OCI-LY1 (cell line): ENCODE measurements around the gene NRDC.

Experiments used
- H2AFZ ChIP-seq: fragments of 200-600 bp; sonication (generic), shearing (Covaris generic); 2 replicates; pipeline ENCODE4 v1.6.0; 2014; ENCODE audit warnings: antibody characterized with exemption, mild to moderate bottlenecking, low read length
- H3F3A ChIP-seq: fragments of 200-600 bp; sonication (generic), shearing (Covaris generic); 2 replicates; pipeline ENCODE4 v1.6.0; 2014; ENCODE audit warnings: mild to moderate bottlenecking, antibody characterized with exemption, low read length, moderate library complexity; ENCODE audit not compliant: insufficient read depth
- H3K27ac ChIP-seq: fragments of 200-600 bp; sonication (generic); 2 replicates; pipeline ENCODE4 v1.5.1; 2014; ENCODE audit warnings: low read length, mixed run types, mild to moderate bottlenecking, low read depth; ENCODE audit not compliant: poor library complexity, severe bottlenecking
- H3K27me3 ChIP-seq: fragments of 200-600 bp; sonication (generic); 2 replicates; pipeline ENCODE4 v1.6.0; 2014; ENCODE audit warnings: antibody characterized with exemption, mild to moderate bottlenecking, low read length, moderate library complexity; ENCODE audit not compliant: insufficient read depth
- H3K36me3 ChIP-seq: fragments of 200-600 bp; sonication (generic); 2 replicates; pipeline ENCODE4 v1.6.1; 2014; ENCODE audit warnings: mild to moderate bottlenecking, antibody characterized with exemption, low read length, moderate library complexity, mixed read lengths; ENCODE audit not compliant: insufficient read depth
- H3K4me1 ChIP-seq: fragments of 200-600 bp; sonication (generic); 2 replicates; pipeline ENCODE4 v1.5.1; 2014; ENCODE audit warnings: mild to moderate bottlenecking, low read length, moderate library complexity; ENCODE audit not compliant: insufficient read depth, severe bottlenecking
- H3K4me2 ChIP-seq: fragments of 200-600 bp; sonication (generic), shearing (Covaris generic); 2 replicates; pipeline ENCODE4 v1.6.1; 2014; ENCODE audit warnings: low read length
- H3K4me3 ChIP-seq: fragments of 200-600 bp; sonication (generic); 2 replicates; pipeline ENCODE4 v1.5.1; 2014; ENCODE audit warnings: low read length, low read depth, mild to moderate bottlenecking, mixed read lengths; ENCODE audit not compliant: poor library complexity, severe bottlenecking
- H3K79me2 ChIP-seq: fragments of 200-600 bp; shearing (Covaris generic); 2 replicates; pipeline ENCODE4 v1.6.1; 2016; ENCODE audit warnings: mixed run types, low read length, mixed read lengths; ENCODE audit not compliant: insufficient read depth
- H3K9ac ChIP-seq: fragments of 200-600 bp; sonication (generic), shearing (Covaris generic); 2 replicates; pipeline ENCODE4 v1.6.1; 2014; ENCODE audit warnings: mild to moderate bottlenecking, low read length, mixed read lengths
- H3K9me2 ChIP-seq: fragments of 200-600 bp; sonication (generic), shearing (Covaris generic); 2 replicates; pipeline ENCODE4 v1.6.1; 2014; ENCODE audit warnings: low read depth, mild to moderate bottlenecking, low read length, mixed read lengths
- H3K9me3 ChIP-seq: fragments of 200-600 bp; shearing (Covaris generic); 2 replicates; pipeline ENCODE4 v1.6.1; 2014; ENCODE audit warnings: low read length, mixed read lengths
- H4K20me1 ChIP-seq: fragments of 200-600 bp; sonication (generic), shearing (Covaris generic); 2 replicates; pipeline ENCODE4 v1.6.0; 2016; ENCODE audit warnings: mild to moderate bottlenecking, low read length; ENCODE audit not compliant: insufficient read depth
- EZH2 ChIP-seq: fragments of 200-600 bp; sonication (generic), shearing (Covaris generic); IDR thresholded peaks from 2 replicates; pipeline ENCODE4 v1.8.0; 2017; ENCODE audit warnings: borderline replicate concordance, mixed run types, mild to moderate bottlenecking, antibody characterized with exemption, low read length, moderate library complexity, mixed read lengths
- TF ChIP-seq, protein P1 (sequence below): fragments of 200-600 bp; sonication (generic), shearing (Covaris generic); IDR thresholded peaks from 2 replicates; pipeline ENCODE4 v1.5.1; 2017; ENCODE audit warnings: mild to moderate bottlenecking, antibody characterized with exemption, low read length, moderate library complexity, mixed read lengths

Gene NRDC

GRCh38 chr1:51842261-51842660 lies 36.3 kb downstream of the NRDC start:
- H3K4me3 ChIP-seq, result no peak overlapping the region
- H3K36me3 ChIP-seq, result peaks cover 41% of the 10 kb centered on the region
- H3K27ac ChIP-seq, result no peak overlapping the region
- no peaks in the 10 kb centered on the region for H3K4me1 ChIP-seq
- H3K9me3 ChIP-seq, result no peaks in the 10 kb centered on the region
- TF ChIP-seq, protein P1, sequence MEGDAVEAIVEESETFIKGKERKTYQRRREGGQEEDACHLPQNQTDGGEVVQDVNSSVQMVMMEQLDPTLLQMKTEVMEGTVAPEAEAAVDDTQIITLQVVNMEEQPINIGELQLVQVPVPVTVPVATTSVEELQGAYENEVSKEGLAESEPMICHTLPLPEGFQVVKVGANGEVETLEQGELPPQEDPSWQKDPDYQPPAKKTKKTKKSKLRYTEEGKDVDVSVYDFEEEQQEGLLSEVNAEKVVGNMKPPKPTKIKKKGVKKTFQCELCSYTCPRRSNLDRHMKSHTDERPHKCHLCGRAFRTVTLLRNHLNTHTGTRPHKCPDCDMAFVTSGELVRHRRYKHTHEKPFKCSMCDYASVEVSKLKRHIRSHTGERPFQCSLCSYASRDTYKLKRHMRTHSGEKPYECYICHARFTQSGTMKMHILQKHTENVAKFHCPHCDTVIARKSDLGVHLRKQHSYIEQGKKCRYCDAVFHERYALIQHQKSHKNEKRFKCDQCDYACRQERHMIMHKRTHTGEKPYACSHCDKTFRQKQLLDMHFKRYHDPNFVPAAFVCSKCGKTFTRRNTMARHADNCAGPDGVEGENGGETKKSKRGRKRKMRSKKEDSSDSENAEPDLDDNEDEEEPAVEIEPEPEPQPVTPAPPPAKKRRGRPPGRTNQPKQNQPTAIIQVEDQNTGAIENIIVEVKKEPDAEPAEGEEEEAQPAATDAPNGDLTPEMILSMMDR, result no peak
- TF ChIP-seq EZH2, result no peak
- no peak overlapping the region for H3K9ac ChIP-seq
- no peaks in the 10 kb centered on the region for H3K27me3 ChIP-seq
- H3F3A ChIP-seq, result peaks cover 3% of the 10 kb centered on the region; the same call in 1 of the 2 replicates
- no peak overlapping the region for H2AFZ ChIP-seq
- H4K20me1 ChIP-seq, result no peaks in the 10 kb centered on the region
- no peaks in the 10 kb centered on the region for H3K9me2 ChIP-seq
- no peak overlapping the region for H3K4me2 ChIP-seq
- H3K79me2 ChIP-seq, result 0 out of 2 replicates have a peak, but pooled peaks cover 3% of the 10 kb centered on the region

- Histone ChIP-seq H3K4me3 (no peak overlapping the region), H3K4me1 (no peaks in the 10 kb centered on the region), H3K9me3 (no peaks in the 10 kb centered on the region), H4K20me1 (no peaks in the 10 kb centered on the region), H3K27ac (no peak overlapping the region), H3K36me3 (peaks cover 44% of the 10 kb centered on the region), H3K9me2 (no peaks in the 10 kb centered on the region), H3K9ac (no peak overlapping the region), H3F3A (peaks cover 3% of the 10 kb centered on the region; the same call in 1 of the 2 replicates), H3K27me3 (no peaks in the 10 kb centered on the region), H2AFZ (no peak overlapping the region), H3K4me2 (no peak overlapping the region), H3K79me2 (0 out of 2 replicates have a peak, but pooled peaks cover 3% of the 10 kb centered on the region)
- TF ChIP-seq EZH2, result no peak
- TF ChIP-seq, protein P1, result no peak
These were observed 37.6 kb downstream of the NRDC start for GRCh38 chr1:51840743-51841461.

DNA sequence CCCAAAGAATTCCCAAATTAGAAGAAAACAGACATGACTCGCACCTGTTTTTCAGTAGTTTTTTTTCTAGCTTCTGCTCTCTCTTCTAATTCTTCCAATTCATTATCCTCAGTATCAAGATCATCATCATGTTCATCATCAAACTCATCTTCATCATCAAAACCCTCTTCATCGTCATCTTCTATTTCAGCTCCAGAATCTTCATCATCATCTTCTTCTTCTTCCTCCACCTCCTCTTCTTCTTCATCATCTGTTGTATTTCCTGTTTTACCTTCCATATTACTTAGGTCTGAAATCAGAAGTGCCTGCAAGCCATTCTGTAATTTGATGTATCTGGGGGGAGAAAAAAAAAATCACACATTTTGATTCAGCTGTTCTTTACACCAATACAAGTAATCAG lies 38.3 kb downstream of the NRDC start:
- Histone ChIP-seq H3K4me1 (no peaks in the 10 kb centered on the region), H4K20me1 (no peaks in the 10 kb centered on the region), H2AFZ (no peak overlapping the region), H3F3A (peaks cover 3% of the 10 kb centered on the region; the same call in 1 of the 2 replicates), H3K9me3 (no peaks in the 10 kb centered on the region), H3K9me2 (no peaks in the 10 kb centered on the region), H3K27me3 (no peaks in the 10 kb centered on the region), H3K27ac (no peak overlapping the region), H3K4me2 (no peak overlapping the region), H3K4me3 (no peak overlapping the region), H3K9ac (no peak overlapping the region), H3K79me2 (0 out of 2 replicates have a peak, but pooled peaks cover 3% of the 10 kb centered on the region), H3K36me3 (peaks cover 51% of the 10 kb centered on the region)
- TF ChIP-seq, protein P1, result no peak
- no peak for TF ChIP-seq EZH2
